Measurements from ENCODE around the gene SPDEF.

The SPDEF gene

DNA sequence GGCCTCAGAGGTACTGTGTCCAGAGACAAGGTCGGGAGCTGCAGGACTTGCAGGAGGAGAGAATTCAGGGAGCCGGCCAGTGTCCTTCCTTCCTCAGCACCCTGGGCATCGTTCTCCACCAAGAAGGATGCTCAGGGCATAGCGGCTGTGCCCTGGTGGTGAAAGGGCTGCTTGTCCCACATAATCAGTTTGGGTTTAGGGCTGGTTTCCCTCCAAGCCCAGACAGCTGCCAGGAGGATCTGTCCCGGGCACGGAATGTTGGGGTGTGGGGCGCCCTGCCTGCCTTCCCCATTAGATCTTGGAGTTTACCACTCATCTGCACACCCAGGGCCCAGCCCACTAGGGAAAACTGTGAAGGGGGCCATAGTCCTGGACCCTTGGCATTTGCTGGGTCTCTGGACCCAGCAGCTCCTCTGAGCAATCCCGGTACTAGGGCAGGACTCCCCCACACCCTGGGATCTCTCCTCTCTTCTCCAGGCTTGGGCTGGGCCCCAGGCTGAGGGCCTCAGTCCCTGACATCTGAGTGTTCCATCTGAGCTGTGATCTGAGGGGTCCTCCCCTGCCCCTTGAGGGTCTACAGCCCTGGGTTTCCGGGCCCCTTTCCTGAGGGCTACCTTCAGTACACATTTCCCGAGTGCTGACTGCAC, 18.6 kb upstream of the SPDEF start:
- H3K27ac ChIP-seq, result no peak overlapping the region
- TF ChIP-seq, protein P1, sequence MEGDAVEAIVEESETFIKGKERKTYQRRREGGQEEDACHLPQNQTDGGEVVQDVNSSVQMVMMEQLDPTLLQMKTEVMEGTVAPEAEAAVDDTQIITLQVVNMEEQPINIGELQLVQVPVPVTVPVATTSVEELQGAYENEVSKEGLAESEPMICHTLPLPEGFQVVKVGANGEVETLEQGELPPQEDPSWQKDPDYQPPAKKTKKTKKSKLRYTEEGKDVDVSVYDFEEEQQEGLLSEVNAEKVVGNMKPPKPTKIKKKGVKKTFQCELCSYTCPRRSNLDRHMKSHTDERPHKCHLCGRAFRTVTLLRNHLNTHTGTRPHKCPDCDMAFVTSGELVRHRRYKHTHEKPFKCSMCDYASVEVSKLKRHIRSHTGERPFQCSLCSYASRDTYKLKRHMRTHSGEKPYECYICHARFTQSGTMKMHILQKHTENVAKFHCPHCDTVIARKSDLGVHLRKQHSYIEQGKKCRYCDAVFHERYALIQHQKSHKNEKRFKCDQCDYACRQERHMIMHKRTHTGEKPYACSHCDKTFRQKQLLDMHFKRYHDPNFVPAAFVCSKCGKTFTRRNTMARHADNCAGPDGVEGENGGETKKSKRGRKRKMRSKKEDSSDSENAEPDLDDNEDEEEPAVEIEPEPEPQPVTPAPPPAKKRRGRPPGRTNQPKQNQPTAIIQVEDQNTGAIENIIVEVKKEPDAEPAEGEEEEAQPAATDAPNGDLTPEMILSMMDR (conservative IDR thresholded peaks at IDR 0.05), result no peak

DNA sequence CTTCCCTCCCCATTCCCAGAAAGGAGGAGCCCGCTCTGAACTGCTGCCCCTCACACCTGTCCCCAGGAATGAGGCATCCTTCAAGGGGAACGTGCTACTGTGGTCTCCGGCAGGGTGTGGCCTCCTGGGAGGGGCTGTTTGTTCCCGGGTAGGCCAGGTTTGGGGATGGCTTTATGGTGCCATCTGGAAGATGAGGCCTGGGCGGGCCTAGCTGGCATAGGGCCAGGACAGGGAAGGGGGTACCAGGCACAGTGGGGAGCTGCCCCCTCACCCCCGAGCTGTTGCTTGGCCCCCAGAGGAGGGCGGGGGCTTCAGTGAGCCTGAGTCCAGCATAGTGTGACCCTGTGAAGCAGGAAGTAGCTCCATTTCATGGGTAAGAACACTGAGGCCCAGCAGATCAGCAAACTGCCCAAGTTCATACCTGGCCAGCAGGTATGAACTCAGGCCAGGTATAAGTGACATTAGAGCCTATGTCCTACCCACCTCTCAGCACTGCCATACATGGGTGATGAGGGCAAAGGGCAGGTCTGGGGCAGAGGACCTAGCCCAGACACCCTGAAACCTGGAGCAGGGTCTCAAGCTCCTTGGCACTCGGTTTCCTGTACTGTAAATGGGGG, 17.5 kb upstream of the SPDEF start:
- TF ChIP-seq, protein P1 (conservative IDR thresholded peaks at IDR 0.05), result no peak
- H3K27ac ChIP-seq, result no peak overlapping the region

DNA sequence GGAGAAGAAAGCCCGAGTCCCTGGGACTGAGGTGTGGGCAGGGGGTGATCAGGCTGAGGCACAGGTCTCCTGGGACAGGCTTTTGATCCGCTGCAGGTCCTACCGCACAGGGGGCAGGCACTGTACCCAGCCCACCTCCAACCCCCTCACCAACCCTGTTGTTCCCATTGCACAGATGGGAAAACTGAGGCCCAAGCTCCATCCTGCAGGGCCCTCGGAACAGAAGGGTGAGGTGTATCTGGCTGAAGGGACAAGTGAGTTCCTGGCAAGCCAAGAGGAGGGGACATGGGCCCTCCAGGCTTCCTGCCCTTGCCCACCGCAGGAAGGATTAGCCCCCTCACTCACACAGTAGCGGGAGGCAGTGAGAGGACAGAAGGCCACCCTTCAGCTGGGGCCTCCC, 16.5 kb upstream of the SPDEF start:
- TF ChIP-seq, protein P1 (conservative IDR thresholded peaks at IDR 0.05), result no peak
- no peak overlapping the region for H3K27ac ChIP-seq

DNA sequence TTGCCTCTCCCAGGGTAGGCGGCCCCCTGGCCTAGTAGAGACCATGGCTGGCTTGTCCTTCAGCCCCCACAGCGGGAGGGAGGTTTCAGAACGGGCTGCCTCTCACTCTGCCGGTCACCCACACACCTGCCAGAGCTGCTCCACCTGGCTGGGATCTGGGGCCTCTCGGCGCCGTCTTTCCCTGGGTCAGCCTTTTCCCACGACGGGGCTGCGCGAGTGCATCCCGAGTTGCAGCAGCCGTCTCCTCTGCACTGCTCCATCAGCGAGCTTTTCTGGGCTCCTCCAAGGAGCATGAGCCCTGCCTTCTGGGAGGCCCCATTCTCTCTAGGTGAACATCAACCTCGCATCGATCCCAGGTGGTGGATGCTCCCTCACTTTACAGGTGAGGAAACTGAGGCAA, 15.9 kb upstream of the SPDEF start:
- H3K27ac ChIP-seq, result no peak overlapping the region
- TF ChIP-seq, protein P1 (conservative IDR thresholded peaks at IDR 0.05), result no peak

DNA sequence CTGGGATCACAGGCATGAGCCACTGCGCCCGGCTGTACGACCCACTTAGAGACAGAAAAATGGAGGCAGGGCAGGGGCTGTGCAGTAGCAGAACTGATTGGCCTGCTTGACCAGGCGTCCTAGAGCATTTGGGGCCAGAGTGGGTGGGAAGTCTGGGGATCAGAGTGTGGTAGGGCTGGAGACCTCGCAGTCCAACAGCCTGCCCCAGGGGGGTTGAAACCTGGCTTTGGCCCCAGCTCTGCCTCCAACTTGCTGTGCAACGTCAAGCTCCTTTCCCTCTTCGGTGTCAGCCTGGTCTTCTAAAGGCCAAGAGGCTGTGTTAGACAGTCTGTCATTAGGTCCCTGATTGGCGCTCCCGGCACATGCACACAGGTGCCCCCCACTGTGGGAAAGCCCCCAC, 15.3 kb upstream of the SPDEF start:
- H3K27ac ChIP-seq, result no peak overlapping the region
- TF ChIP-seq, protein P1 (conservative IDR thresholded peaks at IDR 0.05), result no peak

DNA sequence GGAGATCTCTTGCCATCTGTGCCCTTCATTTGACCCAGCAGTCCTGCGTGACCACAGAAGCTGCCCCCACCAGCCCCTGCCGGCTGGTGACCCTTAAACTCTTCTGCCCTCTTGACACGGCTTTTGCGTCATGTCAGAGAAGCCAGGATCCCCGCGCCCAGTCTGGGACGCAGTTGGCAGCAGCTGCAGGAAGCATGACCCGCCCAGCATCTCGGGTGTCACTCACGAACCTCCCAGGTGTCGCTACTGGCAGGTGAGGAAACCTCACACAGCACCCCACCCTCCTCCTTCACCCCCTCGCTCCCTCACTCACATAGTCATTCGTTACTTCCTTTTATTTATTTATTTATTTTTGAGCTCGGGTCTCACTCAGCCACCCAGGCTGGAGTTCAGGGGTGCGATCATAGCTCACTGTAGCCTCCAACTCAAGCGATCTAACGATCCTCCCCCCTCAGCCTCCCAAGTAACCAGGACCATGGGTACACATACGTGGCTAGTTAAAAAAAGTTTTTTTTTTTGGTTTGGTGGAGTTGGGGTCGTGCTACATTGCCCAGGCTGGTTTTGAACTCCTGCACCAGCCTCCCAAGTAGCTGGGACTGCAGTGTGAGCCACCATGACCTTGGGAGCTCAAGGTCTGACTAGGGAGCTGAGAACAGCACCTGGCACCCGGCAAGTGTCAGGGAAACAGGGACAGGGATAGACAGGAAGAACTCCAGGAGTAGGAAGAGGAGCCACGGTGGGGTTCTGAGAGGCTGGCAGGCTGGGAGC, 14.1 kb upstream of the SPDEF start:
- peak overlapping the region; percentile 3; the same call in 1 of the 2 replicates for H3K27ac ChIP-seq
- TF ChIP-seq, protein P1 (conservative IDR thresholded peaks at IDR 0.05), result no peak

DNA sequence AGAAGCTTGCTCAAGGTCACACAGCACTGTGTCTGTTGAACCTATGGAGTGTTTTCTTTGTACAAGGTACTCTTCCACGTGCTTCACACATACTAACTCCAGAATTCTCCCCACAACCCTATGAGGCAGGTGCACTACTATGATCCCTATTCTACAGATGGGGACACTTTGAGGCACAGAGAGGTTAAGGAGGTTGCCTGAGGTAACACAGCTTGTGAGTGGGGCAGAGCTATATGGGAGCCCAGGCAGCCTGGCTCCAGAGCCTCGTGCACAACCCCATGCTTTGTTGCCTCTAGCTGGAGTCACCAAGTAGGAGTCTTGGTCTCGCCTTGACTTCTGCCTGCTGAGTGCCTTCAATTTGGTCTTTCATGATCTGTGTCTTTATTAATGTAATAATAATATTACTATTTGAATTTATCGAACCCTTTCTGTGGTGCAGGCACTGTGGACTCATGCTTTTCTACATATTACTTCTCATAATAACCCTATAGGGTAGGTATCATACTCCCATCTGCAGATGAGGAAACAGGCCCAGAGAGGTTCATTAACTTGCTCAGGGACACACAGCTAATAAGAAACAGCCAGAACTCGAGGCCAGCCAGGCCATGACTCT, 13.3 kb upstream of the SPDEF start:
- no peak overlapping the region for H3K27ac ChIP-seq
- TF ChIP-seq, protein P1 (conservative IDR thresholded peaks at IDR 0.05), result no peak

Measured in VCaP (cell line).